Epithelial cell of proximal tubule (primary cell): ENCODE results near the gene C10orf53. TPM values are rescaled to one million over a fixed set of nuclear protein-coding genes. Genes with fewer than 3 reads are reported as not detected.
"Not testable (repeated sequence)": the region's sequence is repeated elsewhere in the genome, so short reads cannot be mapped to it uniquely, and the experiment has no call there.

Experiments
- DNase-seq: peaks from one replicate; pipeline ENCODE4 v3.0.0-alpha.2; 2011; ENCODE audit warnings: low read depth
- H3K4me3 ChIP-seq: 2 replicates; pipeline ENCODE4 v1.5.1; 2011; ENCODE audit warnings: low read depth, mild to moderate bottlenecking, low read length
- total RNA-seq: library from RNA; depleted of rRNA; stranded (reverse); fragments of >200 nt; gene quantifications from 2 replicates; pipeline ENCODE4 v1.2.3, GENCODE V29; 2015
- TF ChIP-seq, protein P1 (sequence below): conservative IDR thresholded peaks from 2 replicates; pipeline ENCODE4 v1.5.1; 2012; ENCODE audit warnings: low read depth, mild to moderate bottlenecking, low read length

C10orf53 gene
- total RNA-seq, 1 donor from 2014 or later: not detected

GRCh38 chr10:49700211-49700610 lies 20.8 kb downstream of the C10orf53 start:
- TF ChIP-seq, protein P1, sequence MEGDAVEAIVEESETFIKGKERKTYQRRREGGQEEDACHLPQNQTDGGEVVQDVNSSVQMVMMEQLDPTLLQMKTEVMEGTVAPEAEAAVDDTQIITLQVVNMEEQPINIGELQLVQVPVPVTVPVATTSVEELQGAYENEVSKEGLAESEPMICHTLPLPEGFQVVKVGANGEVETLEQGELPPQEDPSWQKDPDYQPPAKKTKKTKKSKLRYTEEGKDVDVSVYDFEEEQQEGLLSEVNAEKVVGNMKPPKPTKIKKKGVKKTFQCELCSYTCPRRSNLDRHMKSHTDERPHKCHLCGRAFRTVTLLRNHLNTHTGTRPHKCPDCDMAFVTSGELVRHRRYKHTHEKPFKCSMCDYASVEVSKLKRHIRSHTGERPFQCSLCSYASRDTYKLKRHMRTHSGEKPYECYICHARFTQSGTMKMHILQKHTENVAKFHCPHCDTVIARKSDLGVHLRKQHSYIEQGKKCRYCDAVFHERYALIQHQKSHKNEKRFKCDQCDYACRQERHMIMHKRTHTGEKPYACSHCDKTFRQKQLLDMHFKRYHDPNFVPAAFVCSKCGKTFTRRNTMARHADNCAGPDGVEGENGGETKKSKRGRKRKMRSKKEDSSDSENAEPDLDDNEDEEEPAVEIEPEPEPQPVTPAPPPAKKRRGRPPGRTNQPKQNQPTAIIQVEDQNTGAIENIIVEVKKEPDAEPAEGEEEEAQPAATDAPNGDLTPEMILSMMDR: no peak
- no peak for DNase-seq
- H3K4me3 ChIP-seq: no peak overlapping the region

DNA sequence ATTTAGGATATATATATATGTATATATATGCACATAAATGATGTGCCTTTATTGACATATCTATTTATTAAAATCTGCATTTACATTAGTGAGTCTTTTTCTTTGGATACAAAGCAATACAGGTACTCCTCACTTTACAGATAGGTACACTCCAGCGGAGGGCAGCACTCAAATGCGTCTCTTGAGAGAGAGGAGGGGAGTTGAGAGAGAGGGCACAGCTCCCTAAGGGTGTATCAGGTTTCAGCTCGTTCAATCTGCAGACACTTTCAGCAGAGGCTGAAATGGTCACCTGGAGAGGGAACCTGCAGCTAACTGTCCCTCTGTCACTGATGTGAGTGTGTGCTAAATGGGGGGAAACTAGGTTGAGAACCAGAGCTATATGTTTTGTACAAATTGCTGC lies 21.5 kb downstream of the C10orf53 start:
- no peak overlapping the region for H3K4me3 ChIP-seq
- TF ChIP-seq, protein P1: no peak
- DNase-seq: no peak

GRCh38 chr10:49707585-49707984 lies 28.1 kb downstream of the C10orf53 start:
- TF ChIP-seq, protein P1: no peak
- DNase-seq: no peak
- no peak overlapping the region for H3K4me3 ChIP-seq

- DNase-seq: no peak
- TF ChIP-seq, protein P1: no peak
- H3K4me3 ChIP-seq: no peak overlapping the region
Measured at GRCh38 chr10:49709934-49710333, 30.5 kb downstream of the C10orf53 start.

- no peak for DNase-seq
- TF ChIP-seq, protein P1: no peak
- H3K4me3 ChIP-seq: no peak overlapping the region
Measured at GRCh38 chr10:49710966-49711365, 31.5 kb downstream of the C10orf53 start.

DNA sequence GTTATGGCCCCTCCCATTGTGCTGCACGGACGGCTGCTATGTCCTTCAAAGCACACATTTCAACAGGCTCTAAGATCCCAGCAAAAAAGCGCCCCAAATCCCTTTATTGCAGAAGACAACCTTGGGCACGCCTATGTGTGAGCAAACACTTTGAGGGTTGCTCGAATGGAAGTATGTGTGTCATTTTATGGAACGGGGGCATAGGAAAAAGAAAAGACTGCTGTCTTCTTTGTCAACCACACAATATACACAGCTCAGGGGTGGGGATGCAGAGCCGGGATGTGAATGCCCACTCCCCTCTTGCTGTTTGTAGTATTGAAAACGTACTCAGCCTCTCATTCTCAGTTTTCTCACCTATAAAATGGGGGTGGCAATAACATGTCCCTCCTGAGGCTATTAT lies 32.0 kb downstream of the C10orf53 start:
- TF ChIP-seq, protein P1: no peak
- no peak for DNase-seq
- no peak overlapping the region for H3K4me3 ChIP-seq

DNA sequence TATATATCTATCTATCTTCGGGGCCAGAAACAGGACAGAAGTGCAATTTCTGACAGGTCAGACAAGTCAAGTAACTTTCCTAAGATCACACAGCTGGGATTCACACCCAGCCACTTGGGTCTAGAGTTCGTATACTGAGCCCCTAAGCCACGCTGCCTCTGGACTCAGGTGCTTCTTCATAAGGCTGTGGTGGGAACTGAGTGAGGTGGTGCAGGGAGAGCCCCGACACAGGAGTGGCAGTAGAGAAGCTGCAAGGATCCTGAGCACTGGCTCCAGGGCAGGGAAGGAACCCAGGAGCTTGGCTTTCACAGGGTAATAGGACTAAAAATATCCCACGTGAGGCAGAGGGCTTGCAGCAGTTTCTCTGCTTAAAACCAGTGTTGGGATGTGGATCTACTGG lies 33.8 kb downstream of the C10orf53 start:
- TF ChIP-seq, protein P1: no peak
- no peak for DNase-seq
- H3K4me3 ChIP-seq: no peak overlapping the region

GRCh38 chr10:49715157-49715556 lies 35.7 kb downstream of the C10orf53 start:
- DNase-seq: not testable (repeated sequence)

More at GRCh38 chr10:49715157-49715556, 35.7 kb downstream of the C10orf53 start:
- not testable (repeated sequence) for H3K4me3 ChIP-seq
